ENCODE results near the gene TIMM44. TPM values are rescaled to one million over a fixed set of nuclear protein-coding genes. Genes with fewer than 3 reads are reported as not detected.
A peak's percentile ranks its signal among the peaks of the same experiment; 100 is the strongest.
"Not testable (repeated sequence)": the region's sequence is repeated elsewhere in the genome, so short reads cannot be mapped to it uniquely, and the experiment has no call there.

TIMM44 gene
- total RNA-seq, 3 donors from 2014 or later: 55.5 to 80.4 (median 63.4) TPM

- no peaks in the 10 kb centered on the region for H3K9me3 ChIP-seq
- no peak for ATAC-seq
- peaks cover 51% of the 10 kb centered on the region for H3K4me1 ChIP-seq (ENCODE audit: low read depth)
- no peak overlapping the region for H3K4me3 ChIP-seq
- intact Hi-C loops (cut with DNase I, micrococcal nuclease): no loop called here
- TF ChIP-seq CTCF (IDR thresholded peaks at IDR 0.05): no peak
- DNase-seq: peak in 1 of 3 donors; percentile 59
- no peaks in the 10 kb centered on the region for H3K36me3 ChIP-seq (ENCODE audit: low read depth)
These were observed 24.6 kb downstream of the TIMM44 start for GRCh38 chr19:7918615-7919421.

DNA sequence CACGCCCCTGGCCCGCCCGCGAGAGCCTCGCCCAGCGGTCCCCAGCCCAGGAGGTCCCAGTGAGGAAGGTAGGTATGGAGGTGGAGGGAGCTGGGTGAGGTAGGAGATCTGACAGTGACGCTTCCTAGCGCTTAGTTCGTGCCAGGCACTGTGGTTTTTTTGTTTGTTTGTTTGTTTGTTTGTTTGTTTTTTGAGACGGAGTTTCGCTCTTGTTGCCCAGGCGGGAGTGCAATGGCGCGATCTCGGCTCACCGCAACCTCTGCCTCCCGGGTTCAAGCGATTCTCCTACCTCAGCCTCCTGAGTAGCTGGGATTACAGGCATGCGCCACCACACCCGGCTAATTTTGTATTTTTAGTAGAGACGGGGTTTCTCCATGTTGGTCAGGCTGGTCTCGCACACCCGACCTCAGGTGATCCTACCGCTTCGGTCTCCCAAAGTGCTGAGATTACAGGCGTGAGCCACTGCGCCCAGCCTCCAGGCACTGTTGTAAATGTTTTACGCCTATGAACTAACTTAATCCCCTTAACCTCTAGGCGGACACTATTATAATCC lies 25.3 kb downstream of the TIMM44 start:
- intact Hi-C loops (cut with DNase I, micrococcal nuclease); H3K4me3 ChIP-seq; H3K36me3 ChIP-seq (ENCODE audit: low read depth); H3K9me3 ChIP-seq; ATAC-seq: not testable (repeated sequence)
- peaks cover 51% of the 10 kb centered on the region for H3K4me1 ChIP-seq (ENCODE audit: low read depth)
- peak in 1 of 3 donors; percentile 26 for DNase-seq

- peak; percentile 60 for TF ChIP-seq CTCF (IDR thresholded peaks at IDR 0.05)
- intact Hi-C loops (cut with DNase I, micrococcal nuclease): no loop called here
- ATAC-seq (no peak), DNase-seq (peak; percentile 63 to 76 (median 66))
- no peaks in the 10 kb centered on the region for H3K9me3 ChIP-seq
- peaks cover 51% of the 10 kb centered on the region for H3K4me1 ChIP-seq (ENCODE audit: low read depth)
- no peak overlapping the region for H3K4me3 ChIP-seq
- H3K36me3 ChIP-seq (ENCODE audit: low read depth): no peaks in the 10 kb centered on the region
These were observed 26.0 kb downstream of the TIMM44 start for GRCh38 chr19:7917267-7918061.

DNA sequence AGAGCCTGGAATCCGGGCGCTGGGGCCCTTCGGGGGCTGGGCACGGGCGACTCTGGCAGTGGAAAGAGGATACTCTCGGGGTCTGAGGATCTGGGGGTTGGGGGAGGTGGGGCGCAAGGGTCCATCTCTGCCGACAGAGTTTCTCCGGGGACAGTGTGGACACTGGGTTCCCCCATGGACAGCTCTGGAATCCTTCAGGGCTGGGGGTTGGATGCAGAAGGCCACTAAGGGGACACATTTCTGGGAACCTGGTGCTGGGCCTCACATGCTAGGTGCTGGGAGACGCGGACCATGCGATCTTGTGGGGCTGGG lies 26.6 kb downstream of the TIMM44 start:
- Histone ChIP-seq H3K9me3 (no peaks in the 10 kb centered on the region), H3K36me3 (ENCODE audit: low read depth) (peaks cover 5% of the 10 kb centered on the region), H3K4me3 (no peak overlapping the region), H3K4me1 (ENCODE audit: low read depth) (peaks cover 48% of the 10 kb centered on the region)
- intact Hi-C loops (cut with DNase I, micrococcal nuclease): no loop called here
- TF ChIP-seq CTCF (IDR thresholded peaks at IDR 0.05): no peak
- ATAC-seq (no peak), DNase-seq (no peak)

- Histone ChIP-seq H3K36me3 (ENCODE audit: low read depth) (peaks cover 11% of the 10 kb centered on the region), H3K4me1 (ENCODE audit: low read depth) (peaks cover 42% of the 10 kb centered on the region), H3K9me3 (no peaks in the 10 kb centered on the region), H3K4me3 (no peak overlapping the region)
- no peak for TF ChIP-seq CTCF (IDR thresholded peaks at IDR 0.05)
- peak in 2 of 3 donors; percentile 67 to 69 for DNase-seq
- intact Hi-C loops (cut with DNase I, micrococcal nuclease): no loop called here
- no peak for ATAC-seq
These were observed 27.1 kb downstream of the TIMM44 start for GRCh38 chr19:7916103-7916954.

All from mucosa of descending colon (tissue), 3 donors.